ENCODE results near the gene SLC35G6. TPM values are rescaled to one million over a fixed set of nuclear protein-coding genes. Genes with fewer than 3 reads are reported as not detected.

SLC35G6 gene
- total and polyA plus RNA-seq, 2 donors (not counting 1 experiment from before 2014, with no cell fraction given), result not detected

GRCh38 chr17:7440834-7441195 is 40.4 kb upstream of the SLC35G6 start:
- no peak overlapping the region for H3K9ac ChIP-seq (ENCODE audit: insufficient read depth, low read length)
- no peaks in the 10 kb centered on the region for H4K20me1 ChIP-seq (ENCODE audit: control insufficient read depth, extremely low read depth, insufficient read depth, low read length)
- peak in 1 of 2 donors; percentile 57 for DNase-seq (ENCODE audit: low read depth in 2 of 2)
- peaks cover 27% of the 10 kb centered on the region for H3K27me3 ChIP-seq (ENCODE audit: control insufficient read depth, insufficient read depth, low read length)
- peak overlapping the region; percentile 92 for H3K4me2 ChIP-seq (ENCODE audit: extremely low read depth, insufficient read depth, low read length)
- H3K4me3 ChIP-seq (replicated peaks in 1 of 4; ENCODE audit: control extremely low read depth in 1 of 4, insufficient read depth in 1 of 4, low read depth in 3 of 4, low read length in 4 of 4), result no peak overlapping the region
- TF ChIP-seq, protein P1, sequence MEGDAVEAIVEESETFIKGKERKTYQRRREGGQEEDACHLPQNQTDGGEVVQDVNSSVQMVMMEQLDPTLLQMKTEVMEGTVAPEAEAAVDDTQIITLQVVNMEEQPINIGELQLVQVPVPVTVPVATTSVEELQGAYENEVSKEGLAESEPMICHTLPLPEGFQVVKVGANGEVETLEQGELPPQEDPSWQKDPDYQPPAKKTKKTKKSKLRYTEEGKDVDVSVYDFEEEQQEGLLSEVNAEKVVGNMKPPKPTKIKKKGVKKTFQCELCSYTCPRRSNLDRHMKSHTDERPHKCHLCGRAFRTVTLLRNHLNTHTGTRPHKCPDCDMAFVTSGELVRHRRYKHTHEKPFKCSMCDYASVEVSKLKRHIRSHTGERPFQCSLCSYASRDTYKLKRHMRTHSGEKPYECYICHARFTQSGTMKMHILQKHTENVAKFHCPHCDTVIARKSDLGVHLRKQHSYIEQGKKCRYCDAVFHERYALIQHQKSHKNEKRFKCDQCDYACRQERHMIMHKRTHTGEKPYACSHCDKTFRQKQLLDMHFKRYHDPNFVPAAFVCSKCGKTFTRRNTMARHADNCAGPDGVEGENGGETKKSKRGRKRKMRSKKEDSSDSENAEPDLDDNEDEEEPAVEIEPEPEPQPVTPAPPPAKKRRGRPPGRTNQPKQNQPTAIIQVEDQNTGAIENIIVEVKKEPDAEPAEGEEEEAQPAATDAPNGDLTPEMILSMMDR (conservative IDR thresholded peaks at IDR 0.05 in 1 of 2, IDR thresholded peaks at IDR 0.05 in 1 of 2; ENCODE audit: low read depth in 1 of 2, low read length in 2 of 2), result peak in 1 of 2 donors; percentile 2
- no peak for TF ChIP-seq EZH2 (IDR thresholded peaks at IDR 0.05; ENCODE audit: low read length, missing control alignments)
- H3K79me2 ChIP-seq (ENCODE audit: control insufficient read depth, insufficient read depth, low read length), result no peaks in the 10 kb centered on the region
- H3K36me3 ChIP-seq (ENCODE audit: control insufficient read depth, insufficient read depth, low read length), result no peaks in the 10 kb centered on the region
- no peak overlapping the region for H3K27ac ChIP-seq (ENCODE audit: insufficient read depth, low read length)
- peaks cover 18% of the 10 kb centered on the region for H3K4me1 ChIP-seq (ENCODE audit: control insufficient read depth, extremely low read depth, insufficient read depth, low read length)
- no peaks in the 10 kb centered on the region for H3K9me3 ChIP-seq (ENCODE audit: control insufficient read depth, insufficient read depth, low read depth, low read length)
- no peak overlapping the region for H2AFZ ChIP-seq (ENCODE audit: low read length)

DNA sequence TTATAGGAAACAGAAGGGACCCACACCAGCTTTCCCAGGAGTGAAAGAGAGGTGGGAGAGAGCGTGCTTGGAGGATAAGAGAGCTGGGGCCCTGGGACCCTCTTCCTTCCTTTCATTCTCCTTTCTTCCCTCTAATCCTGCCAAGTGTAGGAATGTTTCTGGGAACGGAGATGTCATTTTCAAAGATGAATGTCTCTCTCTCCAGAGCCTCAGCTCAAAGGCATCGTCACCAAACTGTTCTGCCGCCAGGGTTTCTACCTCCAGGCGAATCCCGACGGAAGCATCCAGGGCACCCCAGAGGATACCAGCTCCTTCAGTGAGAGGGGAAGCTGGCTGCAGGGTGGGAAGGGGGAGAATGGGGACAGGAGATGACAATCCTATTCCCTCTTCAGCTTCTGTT is 40.0 kb upstream of the SLC35G6 start:
- DNase-seq (ENCODE audit: low read depth in 2 of 2), result peak in 1 of 2 donors; percentile 35
- H3K27ac ChIP-seq (ENCODE audit: insufficient read depth, low read length), result no peak overlapping the region
- H3K4me1 ChIP-seq (ENCODE audit: control insufficient read depth, extremely low read depth, insufficient read depth, low read length), result peaks cover 18% of the 10 kb centered on the region
- no peak overlapping the region for H2AFZ ChIP-seq (ENCODE audit: low read length)
- no peak overlapping the region for H3K9ac ChIP-seq (ENCODE audit: insufficient read depth, low read length)
- no peaks in the 10 kb centered on the region for H3K79me2 ChIP-seq (ENCODE audit: control insufficient read depth, insufficient read depth, low read length)
- TF ChIP-seq, protein P1 (conservative IDR thresholded peaks at IDR 0.05 in 1 of 2, IDR thresholded peaks at IDR 0.05 in 1 of 2; ENCODE audit: low read depth in 1 of 2, low read length in 2 of 2), result no peak
- no peak for TF ChIP-seq EZH2 (IDR thresholded peaks at IDR 0.05; ENCODE audit: low read length, missing control alignments)
- H3K36me3 ChIP-seq (ENCODE audit: control insufficient read depth, insufficient read depth, low read length), result no peaks in the 10 kb centered on the region
- no peak overlapping the region for H3K4me3 ChIP-seq (replicated peaks in 1 of 4; ENCODE audit: control extremely low read depth in 1 of 4, insufficient read depth in 1 of 4, low read depth in 3 of 4, low read length in 4 of 4)
- no peaks in the 10 kb centered on the region for H4K20me1 ChIP-seq (ENCODE audit: control insufficient read depth, extremely low read depth, insufficient read depth, low read length)
- H3K27me3 ChIP-seq (ENCODE audit: control insufficient read depth, insufficient read depth, low read length), result peaks cover 30% of the 10 kb centered on the region
- no peaks in the 10 kb centered on the region for H3K9me3 ChIP-seq (ENCODE audit: control insufficient read depth, insufficient read depth, low read depth, low read length)
- no peak overlapping the region for H3K4me2 ChIP-seq (ENCODE audit: extremely low read depth, insufficient read depth, low read length)

DNA sequence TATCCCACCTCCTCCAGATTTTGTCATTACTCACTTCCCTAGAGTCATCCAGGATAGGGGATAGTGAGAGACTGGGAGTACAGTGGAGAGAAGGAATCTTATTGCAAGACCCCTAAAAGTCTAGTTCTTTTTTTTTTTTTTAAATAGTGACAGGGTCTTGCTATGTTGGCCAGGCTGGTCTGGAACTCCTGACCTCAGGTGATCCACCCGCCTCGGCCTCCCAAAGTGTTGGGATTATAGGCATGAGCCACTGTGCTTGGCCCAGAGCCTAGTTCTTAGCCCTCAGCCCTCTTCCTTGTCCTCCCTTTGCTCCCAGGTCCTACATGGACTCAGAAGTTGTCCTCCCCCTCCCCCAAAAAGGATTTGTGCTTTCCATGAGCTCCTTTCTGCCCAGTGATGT is 39.1 kb upstream of the SLC35G6 start:
- H3K9me3 ChIP-seq (ENCODE audit: control insufficient read depth, insufficient read depth, low read depth, low read length), result no peaks in the 10 kb centered on the region
- peaks cover 35% of the 10 kb centered on the region for H3K27me3 ChIP-seq (ENCODE audit: control insufficient read depth, insufficient read depth, low read length)
- no peak overlapping the region for H3K4me2 ChIP-seq (ENCODE audit: extremely low read depth, insufficient read depth, low read length)
- H3K27ac ChIP-seq (ENCODE audit: insufficient read depth, low read length), result no peak overlapping the region
- H2AFZ ChIP-seq (ENCODE audit: low read length), result no peak overlapping the region
- H3K4me3 ChIP-seq (replicated peaks in 1 of 4; ENCODE audit: control extremely low read depth in 1 of 4, insufficient read depth in 1 of 4, low read depth in 3 of 4, low read length in 4 of 4), result no peak overlapping the region
- H3K9ac ChIP-seq (ENCODE audit: insufficient read depth, low read length), result no peak overlapping the region
- H4K20me1 ChIP-seq (ENCODE audit: control insufficient read depth, extremely low read depth, insufficient read depth, low read length), result no peaks in the 10 kb centered on the region
- no peaks in the 10 kb centered on the region for H3K79me2 ChIP-seq (ENCODE audit: control insufficient read depth, insufficient read depth, low read length)
- TF ChIP-seq EZH2 (IDR thresholded peaks at IDR 0.05; ENCODE audit: low read length, missing control alignments), result no peak
- TF ChIP-seq, protein P1 (conservative IDR thresholded peaks at IDR 0.05 in 1 of 2, IDR thresholded peaks at IDR 0.05 in 1 of 2; ENCODE audit: low read depth in 1 of 2, low read length in 2 of 2), result no peak
- no peaks in the 10 kb centered on the region for H3K36me3 ChIP-seq (ENCODE audit: control insufficient read depth, insufficient read depth, low read length)
- DNase-seq (ENCODE audit: low read depth in 2 of 2), result no peak
- H3K4me1 ChIP-seq (ENCODE audit: control insufficient read depth, extremely low read depth, insufficient read depth, low read length), result peaks cover 18% of the 10 kb centered on the region
